GM12878 (cell line): ENCODE measurements around the gene ST8SIA1. TPM values are rescaled to one million over a fixed set of nuclear protein-coding genes. Genes with fewer than 3 reads are reported as not detected.

Source experiments
- ATAC-seq: fragments of 200-7000 bp; cut with Tn5 transposase; 3 replicates; pipeline ENCODE4 v1.9.1; 2020; ENCODE audit warnings: mild to moderate bottlenecking, moderate library complexity
- BruUV-seq: library from RNA; stranded (reverse); fragments of 400-500 nt; replicated peaks from 2 replicates; lab custom pipeline; 2021; lab: Mats Ljungman, UMichigan
- CTCF ChIA-PET: fragments of 300-600 bp; sonication (Branson Sonifier 250); formaldehyde crosslinking; extraction: SDS; loops from one replicate; lab custom pipeline; 2021; ENCODE audit warnings: inconsistent platforms; lab: Yijun Ruan, JAX
- POLR2A ChIA-PET: fragments of 350-600 bp; formaldehyde crosslinking; extraction: SDS; loops from one replicate; lab custom pipeline; 2021; ENCODE audit warnings: inconsistent platforms; lab: Charles Lee
- RAD21 ChIA-PET: fragments of 300-600 bp; sonication (Branson Sonifier 250); formaldehyde crosslinking; loops from one replicate; lab custom pipeline; 2023; ENCODE audit warnings: antibody characterized with exemption; ENCODE audit not compliant: unreplicated experiment; lab: Charles Lee
- SMC1A ChIA-PET: fragments of 300-600 bp; sonication (Branson Sonifier 250); formaldehyde crosslinking; loops from one replicate; lab custom pipeline; 2023; ENCODE audit not compliant: unreplicated experiment, uncharacterized antibody; lab: Charles Lee
- DNase-seq: peaks from one replicate; pipeline ENCODE4 v3.0.0-alpha.2; 2011; ENCODE audit warnings: low read depth, low spot score
- FAIRE-seq: peaks from 3 replicates; lab custom pipeline; 2011; peaks lifted over from hg19 to GRCh38; lab: Jason Lieb, UNC
- H2AFZ ChIP-seq: 2 replicates; pipeline ENCODE4 v1.6.0; 2011; ENCODE audit warnings: low read depth, low read length, control low read depth; ENCODE audit not compliant: control insufficient read depth
- H3K27ac ChIP-seq: 2 replicates; pipeline ENCODE4 v1.5.1; 2011; ENCODE audit warnings: control low read depth; ENCODE audit not compliant: control insufficient read depth, insufficient read depth
- H3K27me3 ChIP-seq, 2 experiments: replicated peaks in 1 of 2; 2 replicates each; pipeline versions ENCODE4 v1.6.0 to v1.6.1; 2011; ENCODE audit warnings: low read length in 1 of 2; ENCODE audit not compliant: control insufficient read depth in 2 of 2, insufficient read depth in 2 of 2
- H3K36me3 ChIP-seq, 2 experiments: 2 replicates each; pipeline ENCODE4 v1.5.1; 2011; ENCODE audit warnings: low read length in 1 of 2; ENCODE audit not compliant: control insufficient read depth in 2 of 2, insufficient read depth in 2 of 2
- H3K4me1 ChIP-seq: 2 replicates; pipeline ENCODE4 v1.6.1; 2011; ENCODE audit warnings: mild to moderate bottlenecking, low read length, moderate library complexity, mixed read lengths; ENCODE audit not compliant: control insufficient read depth, insufficient read depth
- H3K4me2 ChIP-seq: 2 replicates; pipeline ENCODE4 v1.6.0; 2011; ENCODE audit warnings: control low read depth; ENCODE audit not compliant: control insufficient read depth, insufficient read depth
- H3K4me3 ChIP-seq: fragments of 200-600 bp; sonication (generic); 2 replicates; pipeline ENCODE4 v1.5.1; 2016
- H3K79me2 ChIP-seq: 2 replicates; pipeline ENCODE4 v1.6.0; 2011; ENCODE audit warnings: low read length; ENCODE audit not compliant: control insufficient read depth, insufficient read depth
- H3K9ac ChIP-seq: 2 replicates; pipeline ENCODE4 v1.8.0; 2011; ENCODE audit warnings: low read length, control low read depth, mixed read lengths; ENCODE audit not compliant: control insufficient read depth, insufficient read depth
- H3K9me3 ChIP-seq: replicated peaks from 3 replicates; pipeline ENCODE4 v1.5.1; 2011; ENCODE audit warnings: mild to moderate bottlenecking, low read length; ENCODE audit not compliant: control insufficient read depth, insufficient read depth
- H4K20me1 ChIP-seq: 2 replicates; pipeline ENCODE4 v1.6.0; 2011; ENCODE audit not compliant: control insufficient read depth, insufficient read depth
- HDGF ChIP-seq: fragments of 450-650 bp; IDR thresholded peaks from 2 replicates; pipeline ENCODE4 v1.6.1; 2016; ENCODE audit warnings: antibody characterized with exemption
- JUNB ChIP-seq: IDR thresholded peaks from 2 replicates; pipeline ENCODE4 v1.6.1; 2016; ENCODE audit warnings: antibody characterized with exemption, mild to moderate bottlenecking
- MTA2 ChIP-seq: fragments of 450-650 bp; IDR thresholded peaks from 2 replicates; pipeline ENCODE4 v1.6.1; 2016; ENCODE audit warnings: low read depth, mild to moderate bottlenecking, moderate library complexity
- NFIC ChIP-seq: IDR thresholded peaks from 2 replicates; pipeline ENCODE4 v1.6.1; 2012; ENCODE audit warnings: low read depth, mild to moderate bottlenecking, inconsistent platforms, low read length, moderate library complexity
- RAD51 ChIP-seq: fragments of 450-650 bp; IDR thresholded peaks from 2 replicates; pipeline ENCODE4 v1.6.1; 2016; ENCODE audit warnings: moderate library complexity, mild to moderate bottlenecking, inconsistent platforms
- RB1 ChIP-seq: fragments of 450-650 bp; formaldehyde crosslinking; IDR thresholded peaks from 2 replicates; pipeline ENCODE4 v1.6.1; 2017; ENCODE audit warnings: mild to moderate bottlenecking, borderline replicate concordance
- RELA ChIP-seq: fragments of 450-650 bp; IDR thresholded peaks from 2 replicates; pipeline ENCODE4 v1.8.0; 2014; ENCODE audit warnings: borderline replicate concordance; ENCODE audit not compliant: partially characterized antibody
- RUNX3 ChIP-seq: IDR thresholded peaks from 2 replicates; pipeline ENCODE4 v1.6.1; 2012; ENCODE audit warnings: low read length, inconsistent platforms
- SUPT20H ChIP-seq: IDR thresholded peaks from 2 replicates; pipeline ENCODE4 v1.6.1; 2011; ENCODE audit warnings: low read depth, mild to moderate bottlenecking, low read length, moderate library complexity, borderline replicate concordance; ENCODE audit not compliant: control insufficient read depth
- WRNIP1 ChIP-seq: IDR thresholded peaks from 2 replicates; pipeline ENCODE4 v1.6.1; 2011; ENCODE audit warnings: low read depth, low read length, improper control_type of control experiment, borderline replicate concordance
- ZNF217 ChIP-seq: fragments of 450-650 bp; IDR thresholded peaks from 2 replicates; pipeline ENCODE4 v1.6.1; 2017; ENCODE audit warnings: antibody characterized with exemption, mild to moderate bottlenecking
- WGBS: methylation state at CpG from one replicate; pipeline ENCODE4 v1.1.6; 2016; ENCODE audit warnings: low lambda C conversion rate; ENCODE audit not compliant: insufficient replicate concordance, insufficient coverage; ENCODE audit errors: missing lambda C conversion rate; 5-methylcytosine and 5-hydroxymethylcytosine counted together
- in situ Hi-C: fragments of 300-500 bp; cut with MboI; formaldehyde crosslinking; loops from 9 replicates; pipeline ENCODE4 v1.14.3; 2018; ENCODE audit warnings: mixed read lengths
- intact Hi-C: fragments of 100-400 bp; cut with micrococcal nuclease; formaldehyde crosslinking; loops from one replicate; pipeline ENCODE4 v1.14.2; 2022; ENCODE audit not compliant: unreplicated experiment
- polyA plus RNA-seq, 11 experiments: library from polyadenylated mRNA; depleted of rRNA in 4 of 11; unstranded in 6 of 11; stranded (reverse) in 5 of 11; fragments of >200 nt; fragmentation: Nextera tagmentation in 4 of 11; fragmentation: Illumina TruSeq in 1 of 11; extraction: Ambion mirVana in 4 of 11; extraction: Trizol in 1 of 11; gene quantifications; 1 replicate in 1 of 11; 2 replicates in 10 of 11; pipeline versions ENCODE4 v1.2.1 to v1.2.3, GENCODE V29; 2011 to 2016; ENCODE audit warnings: inconsistent platforms in 2 of 11, missing spikeins in 2 of 11, low read depth in 1 of 11
- total RNA-seq, 4 experiments: library from RNA; depleted of rRNA in 3 of 4; stranded (reverse); fragments of >200 nt in 3 of 4; fragmentation: Illumina TruSeq in 1 of 4; extraction: Trizol in 1 of 4; gene quantifications; 2 replicates each; pipeline versions ENCODE4 v1.2.1 to v1.2.3, GENCODE V29; 2013 to 2021

The ST8SIA1 gene
- total and polyA plus RNA-seq, 10 of the 15 experiments (the other 5 are each of a cell fraction or from before 2014, with no cell fraction given) = 0.23 to 0.35 (median 0.23) TPM; not detected in 7

DNA sequence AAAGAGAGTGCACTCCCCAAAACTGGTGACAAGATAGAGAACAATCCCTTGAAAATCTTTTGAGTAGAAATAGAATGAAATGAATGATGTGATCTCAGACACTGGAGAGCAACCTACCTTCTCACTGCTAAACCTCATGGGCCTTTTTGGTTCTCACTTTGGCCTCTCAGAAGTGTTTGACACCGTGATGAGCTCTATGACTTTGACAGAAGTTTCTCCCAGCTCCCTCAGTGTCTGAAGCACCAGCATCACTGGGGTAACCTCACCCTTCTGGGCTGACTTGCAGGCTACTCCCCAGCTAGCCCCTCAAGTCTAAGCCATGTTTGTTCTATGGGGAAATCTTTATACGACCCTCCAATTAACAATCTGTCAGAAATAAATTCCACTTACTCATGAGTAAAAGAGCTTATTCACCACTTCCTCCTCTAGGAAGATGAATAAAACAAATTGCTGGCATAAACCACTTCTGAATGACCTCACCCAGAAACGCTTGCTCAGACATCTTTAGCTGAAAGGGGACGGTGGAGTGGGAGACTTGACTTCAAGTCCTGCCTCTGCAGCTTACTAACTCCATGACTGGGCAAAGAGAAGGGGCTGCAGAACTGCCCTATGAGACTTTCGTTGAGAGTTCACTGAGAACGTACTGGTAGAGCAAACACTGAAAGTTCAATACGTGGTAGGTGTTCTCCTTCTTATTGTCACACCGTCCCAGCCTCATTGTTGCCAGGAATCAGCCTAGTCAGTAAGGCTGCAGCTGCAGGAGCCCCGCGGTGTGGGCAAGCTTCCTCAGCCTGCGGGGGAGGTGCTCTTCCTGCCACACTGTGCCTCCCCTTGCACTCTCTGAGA is 46.5 kb downstream of the ST8SIA1 start (continued):
- no peak for TF ChIP-seq WRNIP1

DNA sequence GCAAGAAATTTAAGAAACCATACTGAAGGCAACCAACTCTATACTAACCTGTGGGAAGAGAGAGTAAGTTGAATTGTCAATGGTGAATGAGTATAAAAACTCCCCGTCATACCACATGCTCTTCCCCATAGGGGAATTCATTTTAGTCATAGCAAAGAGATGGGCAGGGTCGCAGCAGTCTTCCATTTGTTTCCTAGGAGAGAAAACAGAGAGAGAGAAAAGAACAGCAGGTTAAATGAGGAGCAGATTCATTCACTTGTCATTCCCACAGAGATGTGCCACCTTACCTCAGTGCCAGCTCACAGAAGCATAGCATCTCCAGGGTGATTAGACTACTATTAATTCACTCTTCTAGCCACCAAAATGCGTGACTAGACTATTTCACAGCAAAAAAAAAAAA is 47.4 kb downstream of the ST8SIA1 start:
- no peak overlapping the region for H3K4me3 ChIP-seq
- ChIA-PET CTCF (no interaction called here), POLR2A (interaction anchor here (0.7 kb wide), 1 partner anchor 38 kb away, joined by 4 read pairs; no protein-coding TSS in a partner anchor), SMC1A (interaction anchor here (0.9 kb wide), 2 partner anchors 64 to 151 kb away, joined by 3 to 4 read pairs; no protein-coding TSS in a partner anchor), RAD21 (no interaction called here)
- H3K9ac ChIP-seq = no peak overlapping the region
- no TSS peak for BruUV-seq
- no peak for DNase-seq
- in situ Hi-C loops (no loop called here), intact Hi-C loops (no loop called here)
- no peak for ATAC-seq
- H3K27ac ChIP-seq = no peak overlapping the region
- FAIRE-seq = no peak
- WGBS = 6% methylated on average over 3 of the region's 3 CpGs
- H2AFZ ChIP-seq = no peak overlapping the region
- no peaks in the 10 kb centered on the region for H4K20me1 ChIP-seq
- H3K79me2 ChIP-seq = no peaks in the 10 kb centered on the region
- H3K4me2 ChIP-seq = no peak overlapping the region
- no peaks in the 10 kb centered on the region for H3K36me3 ChIP-seq
- no peak for TF ChIP-seq JUNB
- TF ChIP-seq MTA2 = no peak
- no peak for TF ChIP-seq HDGF
- no peak for TF ChIP-seq WRNIP1
- TF ChIP-seq ZNF217 = no peak
- no peak for TF ChIP-seq NFIC
- no peak for TF ChIP-seq RELA
- TF ChIP-seq SUPT20H = no peak
- TF ChIP-seq RB1 = no peak
- TF ChIP-seq RAD51 = no peak
- no peak for TF ChIP-seq RUNX3
- no peaks in the 10 kb centered on the region for H3K9me3 ChIP-seq
- H3K4me1 ChIP-seq = no peaks in the 10 kb centered on the region
- H3K27me3 ChIP-seq = no peaks in the 10 kb centered on the region
